IMR-90 (cell line): ENCODE results near the gene INTS2. TPM values are rescaled to one million over a fixed set of nuclear protein-coding genes. Genes with fewer than 3 reads are reported as not detected.

ENCODE experiments used
- ATAC-seq: fragments of 200-7000 bp; cut with Tn5 transposase; 2 replicates; pipeline ENCODE4 v1.9.1; 2020; ENCODE audit warnings: low read depth, mild to moderate bottlenecking, moderate library complexity
- BruUV-seq: library from RNA; stranded (reverse); fragments of 400-500 nt; replicated peaks from 2 replicates; lab custom pipeline; 2021; lab: Mats Ljungman, UMichigan
- CTCF ChIA-PET: fragments of 300-600 bp; formaldehyde crosslinking; extraction: SDS; loops from one replicate; lab custom pipeline; 2021; ENCODE audit warnings: antibody characterized with exemption; lab: Yijun Ruan, JAX
- POLR2A ChIA-PET: fragments of 300-600 bp; sonication (Branson Sonifier 250); formaldehyde crosslinking; loops from one replicate; lab custom pipeline; 2022; ENCODE audit warnings: antibody characterized with exemption; ENCODE audit not compliant: unreplicated experiment; lab: Charles Lee
- DNase-seq: peaks from one replicate; pipeline ENCODE4 v3.0.0; 2013
- H2AFZ ChIP-seq: replicated peaks from 2 replicates; pipeline ENCODE3; 2013; ENCODE audit warnings: low read length, mild to moderate bottlenecking; ENCODE audit not compliant: poor library complexity
- H2AK5ac ChIP-seq: 2 replicates; pipeline ENCODE4 v1.6.1; 2013; ENCODE audit warnings: low read depth, low read length, inconsistent platforms
- H2AK9ac ChIP-seq: replicated peaks from 2 replicates; pipeline ENCODE3; 2013; ENCODE audit warnings: mild to moderate bottlenecking, low read depth, low read length, moderate library complexity; ENCODE audit not compliant: poor library complexity
- H2BK120ac ChIP-seq: 2 replicates; pipeline ENCODE4 v1.6.1; 2013; ENCODE audit warnings: low read depth, low read length, inconsistent platforms
- H2BK15ac ChIP-seq: 3 replicates; pipeline ENCODE4 v1.6.1; 2013; ENCODE audit warnings: low read depth, low read length, inconsistent platforms
- H2BK20ac ChIP-seq: 2 replicates; pipeline ENCODE4 v1.6.1; 2013; ENCODE audit warnings: low read depth, mild to moderate bottlenecking, inconsistent platforms, low read length, moderate library complexity
- H2BK5ac ChIP-seq: 2 replicates; pipeline ENCODE4 v1.6.1; 2013; ENCODE audit warnings: mild to moderate bottlenecking, low read depth, low read length, inconsistent platforms; ENCODE audit not compliant: poor library complexity, severe bottlenecking
- H3K14ac ChIP-seq: replicated peaks from 2 replicates; pipeline ENCODE4 v1.6.1; 2013; ENCODE audit warnings: low read depth, low read length, inconsistent platforms
- H3K18ac ChIP-seq: 2 replicates; pipeline ENCODE4 v1.6.1; 2013; ENCODE audit warnings: low read depth, low read length, control low read depth
- H3K23ac ChIP-seq: 2 replicates; pipeline ENCODE4 v1.6.1; 2013; ENCODE audit warnings: low read depth, low read length, inconsistent platforms
- H3K27ac ChIP-seq: 2 replicates; pipeline ENCODE4 v1.5.1; 2013; ENCODE audit warnings: mild to moderate bottlenecking, control low read depth, low read length; ENCODE audit not compliant: insufficient read depth
- H3K27me3 ChIP-seq: 2 replicates; pipeline ENCODE4 v1.6.1; 2013; ENCODE audit warnings: low read length; ENCODE audit not compliant: control insufficient read depth, insufficient read depth
- H3K36me3 ChIP-seq: 2 replicates; pipeline ENCODE4 v1.6.1; 2013; ENCODE audit warnings: low read length, mixed read lengths; ENCODE audit not compliant: control insufficient read depth, insufficient read depth
- H3K4ac ChIP-seq: 2 replicates; pipeline ENCODE4 v1.6.1; 2013; ENCODE audit warnings: low read depth, low read length, inconsistent platforms
- H3K4me1 ChIP-seq: 2 replicates; pipeline ENCODE4 v1.6.1; 2013; ENCODE audit warnings: low read length, mixed read lengths; ENCODE audit not compliant: control insufficient read depth, insufficient read depth
- H3K4me2 ChIP-seq: 2 replicates; pipeline ENCODE4 v1.6.1; 2013; ENCODE audit warnings: low read depth, mild to moderate bottlenecking, control low read depth, low read length, moderate library complexity
- H3K4me3 ChIP-seq: 2 replicates; pipeline ENCODE4 v1.5.1; 2013; ENCODE audit warnings: low read depth, mild to moderate bottlenecking, control low read depth, low read length, moderate library complexity; ENCODE audit not compliant: insufficient read depth
- H3K56ac ChIP-seq: 2 replicates; pipeline ENCODE4 v1.6.1; 2013; ENCODE audit warnings: low read length, inconsistent platforms; ENCODE audit not compliant: insufficient read depth; ENCODE audit errors: extremely low read depth
- H3K79me1 ChIP-seq, 2 experiments: 2 replicates each; pipeline ENCODE4 v1.6.1; 2013; ENCODE audit warnings: low read length in 2 of 2, inconsistent platforms in 1 of 2, low read depth in 1 of 2
- H3K9ac ChIP-seq: 2 replicates; pipeline ENCODE4 v1.6.1; 2013; ENCODE audit warnings: low read depth, low read length, control low read depth
- H3K9me1 ChIP-seq: 2 replicates; pipeline ENCODE4 v1.6.1; 2013; ENCODE audit warnings: low read length, inconsistent platforms; ENCODE audit not compliant: insufficient read depth
- H3K9me3 ChIP-seq: 2 replicates; pipeline ENCODE4 v1.6.1; 2013; ENCODE audit warnings: low read length; ENCODE audit not compliant: control insufficient read depth, insufficient read depth
- H4K20me1 ChIP-seq: 2 replicates; pipeline ENCODE4 v1.6.1; 2013; ENCODE audit warnings: low read length, inconsistent platforms; ENCODE audit not compliant: insufficient read depth
- H4K5ac ChIP-seq: 2 replicates; pipeline ENCODE4 v1.6.1; 2013; ENCODE audit warnings: mild to moderate bottlenecking, low read depth, low read length, control low read depth
- H4K8ac ChIP-seq, 2 experiments: 2 replicates each; pipeline ENCODE4 v1.6.1; 2013; ENCODE audit warnings: low read depth in 2 of 2, low read length in 2 of 2, control low read depth in 1 of 2, inconsistent platforms in 1 of 2
- H4K91ac ChIP-seq: 2 replicates; pipeline ENCODE4 v1.6.1; 2013; ENCODE audit warnings: low read depth, low read length, inconsistent platforms; ENCODE audit not compliant: insufficient read depth
- BHLHE40 ChIP-seq: fragments of 150-350 bp; IDR thresholded peaks from 2 replicates; pipeline ENCODE4 v1.6.1; 2016; ENCODE audit warnings: mild to moderate bottlenecking, low read depth, low read length
- CEBPB ChIP-seq: IDR thresholded peaks from 2 replicates; pipeline ENCODE4 v1.6.1; 2012; ENCODE audit warnings: low read depth, low read length, improper control_type of control experiment
- CHD1 ChIP-seq: IDR thresholded peaks from 2 replicates; pipeline ENCODE4 v1.6.1; 2012; ENCODE audit warnings: low read depth, low read length, improper control_type of control experiment
- CTCF ChIP-seq: conservative IDR thresholded peaks from 2 replicates; pipeline ENCODE4 v1.5.1; 2012; ENCODE audit warnings: mild to moderate bottlenecking, low read depth, low read length, improper control_type of control experiment
- ELK1 ChIP-seq: fragments of 150-350 bp; IDR thresholded peaks from 2 replicates; pipeline ENCODE4 v1.6.1; 2016; ENCODE audit warnings: low read depth, mild to moderate bottlenecking, low read length, moderate library complexity, borderline replicate concordance
- FOS ChIP-seq: fragments of 150-350 bp; IDR thresholded peaks from 2 replicates; pipeline ENCODE4 v1.6.1; 2016; ENCODE audit warnings: low read depth, low read length
- MAFK ChIP-seq: IDR thresholded peaks from 2 replicates; pipeline ENCODE4 v1.6.1; 2012; ENCODE audit warnings: low read depth, low read length, improper control_type of control experiment
- MAZ ChIP-seq: IDR thresholded peaks from 2 replicates; pipeline ENCODE4 v1.6.1; 2012; ENCODE audit warnings: low read depth, mild to moderate bottlenecking, low read length, improper control_type of control experiment, moderate library complexity, borderline replicate concordance
- MXI1 ChIP-seq: IDR thresholded peaks from 2 replicates; pipeline ENCODE4 v1.6.1; 2012; ENCODE audit warnings: low read depth, mild to moderate bottlenecking, low read length, moderate library complexity, borderline replicate concordance
- NFE2L2 ChIP-seq: fragments of 150-350 bp; IDR thresholded peaks from 2 replicates; pipeline ENCODE4 v1.6.1; 2016; ENCODE audit warnings: low read depth, mild to moderate bottlenecking, low read length
- POLR2A ChIP-seq: IDR thresholded peaks from 2 replicates; pipeline ENCODE4 v1.6.1; 2012; ENCODE audit warnings: mild to moderate bottlenecking, low read depth, low read length
- RAD21 ChIP-seq: IDR thresholded peaks from 2 replicates; pipeline ENCODE4 v1.6.1; 2012; ENCODE audit warnings: low read length, improper control_type of control experiment
- RCOR1 ChIP-seq: IDR thresholded peaks from 2 replicates; pipeline ENCODE4 v1.6.1; 2012; ENCODE audit warnings: mild to moderate bottlenecking, low read length, improper control_type of control experiment; ENCODE audit not compliant: insufficient replicate concordance
- RFX5 ChIP-seq: IDR thresholded peaks from 2 replicates; pipeline ENCODE4 v1.8.0; 2012; ENCODE audit warnings: low read depth, mild to moderate bottlenecking, low read length, moderate library complexity
- SMC3 ChIP-seq: fragments of 150-350 bp; IDR thresholded peaks from 2 replicates; pipeline ENCODE4 v1.6.1; 2016; ENCODE audit warnings: low read depth, mild to moderate bottlenecking, antibody characterized with exemption, low read length, moderate library complexity
- USF2 ChIP-seq: fragments of 150-350 bp; IDR thresholded peaks from 2 replicates; pipeline ENCODE4 v1.6.1; 2017; ENCODE audit warnings: mild to moderate bottlenecking, antibody characterized with exemption, low read length, low read depth
- WGBS, 2 experiments: methylation state at CpG; one replicate each; pipeline versions ENCODE4 v1.1.5 to v1.1.7; 2013; ENCODE audit warnings: missing lambda C conversion rate in 2 of 2; ENCODE audit not compliant: insufficient read length in 1 of 2; ENCODE audit errors: extremely low coverage in 2 of 2; 5-methylcytosine and 5-hydroxymethylcytosine counted together
- dilution Hi-C: fragments of 300-500 bp; cut with HindIII; formaldehyde crosslinking; loops from one replicate; pipeline ENCODE4 v1.14.3; 2018; ENCODE audit warnings: low sequenced_read_pairs; ENCODE audit not compliant: unreplicated experiment
- in situ Hi-C: fragments of 300-500 bp; cut with MboI; formaldehyde crosslinking; loops from 3 replicates; pipeline ENCODE4 v1.14.3; 2019; ENCODE audit warnings: low sequenced_read_pairs, inconsistent platforms, mixed read lengths
- intact Hi-C: fragments of 100-400 bp; cut with micrococcal nuclease; formaldehyde crosslinking; loops from 2 replicates; pipeline ENCODE4 v1.10.0; 2022
- polyA plus RNA-seq, 3 experiments: library from polyadenylated mRNA; depleted of rRNA; stranded (reverse); fragments of >200 nt; gene quantifications; 2 replicates each; pipeline ENCODE4 v1.2.3, GENCODE V29; 2012; ENCODE audit warnings: low replicate concordance in 1 of 3
- total RNA-seq: library from RNA; depleted of rRNA; stranded (reverse); fragments of >200 nt; gene quantifications from 2 replicates; pipeline ENCODE4 v1.2.3, GENCODE V29; 2012

The INTS2 gene
- total and polyA plus RNA-seq, 2 of the 4 experiments (the other 2 are of a cell fraction) = 4.0 to 17.4 TPM

GRCh38 chr17:61895391-61895790, 32.4 kb downstream of the INTS2 start:
- Histone ChIP-seq H2BK5ac (no peak overlapping the region), H3K4me3 (no peak overlapping the region), H3K9ac (no peak overlapping the region), H4K5ac (no peak overlapping the region), H3K56ac (no peak overlapping the region), H3K4ac (no peak overlapping the region), H3K79me1 (no peaks in the 10 kb centered on the region), H4K20me1 (no peaks in the 10 kb centered on the region), H2AK5ac (no peak overlapping the region), H3K14ac (no peak overlapping the region), H3K4me1 (no peaks in the 10 kb centered on the region), H3K36me3 (peaks cover 9% of the 10 kb centered on the region; the same call in 1 of the 2 replicates), H3K18ac (no peak overlapping the region), H4K8ac (no peak overlapping the region), H3K27me3 (no peaks in the 10 kb centered on the region), H2BK120ac (no peak overlapping the region), H3K4me2 (no peak overlapping the region), H2AFZ (no peak overlapping the region), H3K23ac (no peak overlapping the region), H3K9me3 (no peaks in the 10 kb centered on the region), H3K27ac (no peak overlapping the region), H2BK20ac (no peak overlapping the region), H2BK15ac (no peak overlapping the region), H4K91ac (no peak overlapping the region), H2AK9ac (no peak overlapping the region), H3K9me1 (no peaks in the 10 kb centered on the region)
- no CpG with 5 or more reads among the region's 2 CpGs for WGBS, 2 experiments
- CTCF ChIA-PET = no interaction called here
- intact Hi-C loops (no loop called here), dilution Hi-C loops (no loop called here), in situ Hi-C loops (no loop called here)
- no peak for ATAC-seq
- TF ChIP-seq MAZ = no peak
- TF ChIP-seq FOS = no peak
- TF ChIP-seq CEBPB = no peak
- no peak for TF ChIP-seq SMC3
- TF ChIP-seq ELK1 = no peak
- TF ChIP-seq BHLHE40 = no peak
- TF ChIP-seq CTCF = no peak
- TF ChIP-seq NFE2L2 = no peak
- no peak for TF ChIP-seq RFX5
- TF ChIP-seq CHD1 = no peak
- TF ChIP-seq MXI1 = no peak
- no peak for TF ChIP-seq RCOR1
- TF ChIP-seq POLR2A = no peak
- TF ChIP-seq USF2 = no peak
- TF ChIP-seq RAD21 = no peak
- no peak for TF ChIP-seq MAFK
- POLR2A ChIA-PET = no interaction called here
- BruUV-seq = no TSS peak
- no peak for DNase-seq
